ENCODE data around the gene C1orf122.
A peak's percentile ranks its signal among the peaks of the same experiment; 100 is the strongest.

Gene C1orf122

DNA sequence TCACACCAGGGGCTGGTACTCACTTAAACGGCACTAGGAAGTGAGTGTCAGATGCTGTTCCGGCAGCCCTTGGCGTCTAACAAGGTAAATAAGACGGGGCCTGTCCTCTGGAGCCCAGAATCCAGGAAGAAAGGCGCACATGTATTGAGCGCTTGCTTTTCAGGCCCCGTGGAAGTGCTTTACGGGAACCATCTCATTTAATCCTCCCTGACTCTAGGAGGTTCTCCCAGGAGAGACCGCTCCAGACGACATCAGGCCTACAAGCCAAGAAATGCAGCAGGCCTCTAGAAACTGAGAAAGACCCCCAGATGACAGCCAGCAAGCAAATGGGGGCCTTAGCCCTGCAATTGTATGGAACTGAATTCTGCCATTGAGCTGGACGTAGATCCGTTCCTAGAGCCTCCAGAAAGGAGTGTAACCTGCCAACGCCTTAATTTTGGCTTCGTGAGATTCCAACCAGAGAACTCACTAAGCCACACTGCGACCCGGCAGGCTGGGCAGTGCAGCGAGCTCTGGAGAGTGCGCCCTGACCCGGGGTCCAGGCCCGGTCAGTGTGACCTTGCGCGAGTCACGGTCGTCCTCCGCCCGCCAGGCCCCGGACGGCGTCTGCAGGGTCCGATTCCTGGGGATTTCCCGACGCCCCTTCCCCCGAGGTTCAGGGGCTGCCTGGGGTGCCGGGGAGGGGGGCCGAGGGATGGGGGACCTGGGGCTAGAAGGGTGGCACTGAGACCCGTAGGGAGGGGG is 14.5 kb upstream of the C1orf122 start:
- DNase-seq (ENCODE audit: extremely low read depth, low read depth): no peak
- TF ChIP-seq, protein P1, sequence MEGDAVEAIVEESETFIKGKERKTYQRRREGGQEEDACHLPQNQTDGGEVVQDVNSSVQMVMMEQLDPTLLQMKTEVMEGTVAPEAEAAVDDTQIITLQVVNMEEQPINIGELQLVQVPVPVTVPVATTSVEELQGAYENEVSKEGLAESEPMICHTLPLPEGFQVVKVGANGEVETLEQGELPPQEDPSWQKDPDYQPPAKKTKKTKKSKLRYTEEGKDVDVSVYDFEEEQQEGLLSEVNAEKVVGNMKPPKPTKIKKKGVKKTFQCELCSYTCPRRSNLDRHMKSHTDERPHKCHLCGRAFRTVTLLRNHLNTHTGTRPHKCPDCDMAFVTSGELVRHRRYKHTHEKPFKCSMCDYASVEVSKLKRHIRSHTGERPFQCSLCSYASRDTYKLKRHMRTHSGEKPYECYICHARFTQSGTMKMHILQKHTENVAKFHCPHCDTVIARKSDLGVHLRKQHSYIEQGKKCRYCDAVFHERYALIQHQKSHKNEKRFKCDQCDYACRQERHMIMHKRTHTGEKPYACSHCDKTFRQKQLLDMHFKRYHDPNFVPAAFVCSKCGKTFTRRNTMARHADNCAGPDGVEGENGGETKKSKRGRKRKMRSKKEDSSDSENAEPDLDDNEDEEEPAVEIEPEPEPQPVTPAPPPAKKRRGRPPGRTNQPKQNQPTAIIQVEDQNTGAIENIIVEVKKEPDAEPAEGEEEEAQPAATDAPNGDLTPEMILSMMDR (IDR thresholded peaks at IDR 0.05; ENCODE audit: low read depth, low read length, missing control alignments): no peak
- H3K4me3 ChIP-seq (replicated peaks; ENCODE audit: low read depth, low read length): no peak overlapping the region

DNA sequence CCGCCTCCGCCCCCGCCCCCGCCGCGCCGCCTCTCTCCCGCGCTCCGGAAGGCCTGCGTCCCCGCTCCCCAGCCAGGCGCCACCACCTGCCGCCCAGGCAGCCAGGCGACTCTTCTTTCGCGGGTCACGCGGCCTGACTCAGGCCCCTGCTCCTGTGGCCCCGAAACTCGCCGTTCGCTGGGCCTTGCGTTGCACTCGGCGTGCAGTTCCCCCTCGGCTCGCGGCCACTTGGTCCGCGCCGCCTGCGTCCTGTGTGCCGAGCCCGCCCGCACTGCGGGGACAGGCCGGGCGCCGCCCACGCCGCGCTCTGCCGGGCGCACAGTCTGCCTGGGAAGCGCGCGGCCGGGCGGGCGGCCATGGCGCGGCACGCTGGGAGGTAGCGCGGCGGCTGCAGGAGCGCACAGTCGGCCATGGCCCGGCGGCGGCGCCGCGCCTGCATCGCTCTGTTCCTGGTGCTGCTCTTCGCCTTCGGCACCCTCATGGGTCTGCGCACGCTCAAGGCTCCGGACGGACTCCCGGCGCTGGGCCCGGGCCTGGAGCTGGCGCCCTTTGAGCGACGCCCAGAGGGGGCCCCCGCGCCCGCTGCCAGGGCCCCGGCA is 13.7 kb upstream of the C1orf122 start, which contains the start of gene MANEAL:
Gene MANEAL, plus strand, starts transcription at position 75 of the 599 bp plus-strand sequence. Its CDS starts 336 bp downstream, at position 411.
- H3K4me3 ChIP-seq (replicated peaks; ENCODE audit: low read depth, low read length): peak within 1 kb of the TSS; percentile 36
- TF ChIP-seq, protein P1 (IDR thresholded peaks at IDR 0.05; ENCODE audit: low read depth, low read length, missing control alignments): no peak
- DNase-seq (ENCODE audit: extremely low read depth, low read depth): no peak

DNA sequence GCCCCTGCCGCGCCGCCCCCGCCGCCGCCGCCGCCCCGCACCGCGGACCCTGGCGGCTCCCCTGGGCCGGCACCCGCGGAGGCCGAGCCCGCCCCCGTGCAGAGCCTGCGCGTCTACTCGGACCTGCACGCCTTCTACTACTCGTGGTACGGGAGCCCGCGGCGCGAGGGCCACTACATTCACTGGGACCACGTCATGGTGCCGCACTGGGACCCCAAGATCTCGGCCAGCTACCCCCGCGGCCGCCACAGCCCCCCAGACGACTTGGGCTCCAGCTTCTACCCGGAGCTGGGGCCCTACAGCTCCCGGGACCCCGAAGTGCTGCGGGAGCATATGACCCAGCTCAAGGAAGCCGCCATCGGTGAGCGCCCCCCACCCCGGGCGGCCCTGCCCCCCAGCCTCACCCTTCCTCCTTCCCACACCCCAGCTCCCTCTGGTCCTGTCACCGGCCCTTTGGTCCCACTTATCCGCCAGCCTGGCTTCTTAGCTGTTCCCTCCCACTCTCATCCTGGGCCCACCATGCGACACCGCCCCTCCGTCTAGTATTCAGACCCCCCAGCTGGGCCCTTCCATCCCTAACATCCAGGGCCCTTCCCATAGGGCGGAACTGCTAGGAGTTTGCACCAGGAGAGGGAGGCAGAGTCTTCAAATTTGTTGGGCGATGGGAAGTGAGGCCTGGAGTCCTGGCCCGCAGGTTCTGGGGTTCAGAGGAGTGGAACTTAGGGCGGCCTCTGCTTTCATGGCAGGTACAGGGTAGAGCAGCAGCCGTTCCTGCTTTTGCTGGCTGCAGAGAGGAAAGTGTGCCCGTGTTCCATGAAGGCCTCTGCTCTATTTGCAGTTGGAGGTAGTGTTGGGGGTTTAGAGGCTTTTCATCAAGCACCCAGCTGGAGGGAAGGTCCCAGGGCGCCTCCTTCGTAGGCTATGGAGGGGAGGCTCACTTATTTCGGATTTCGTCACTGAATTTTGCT is 12.9 kb upstream of the C1orf122 start:
- TF ChIP-seq, protein P1 (IDR thresholded peaks at IDR 0.05; ENCODE audit: low read depth, low read length, missing control alignments): no peak
- H3K4me3 ChIP-seq (replicated peaks; ENCODE audit: low read depth, low read length): no peak overlapping the region
- DNase-seq (ENCODE audit: extremely low read depth, low read depth): no peak

DNA sequence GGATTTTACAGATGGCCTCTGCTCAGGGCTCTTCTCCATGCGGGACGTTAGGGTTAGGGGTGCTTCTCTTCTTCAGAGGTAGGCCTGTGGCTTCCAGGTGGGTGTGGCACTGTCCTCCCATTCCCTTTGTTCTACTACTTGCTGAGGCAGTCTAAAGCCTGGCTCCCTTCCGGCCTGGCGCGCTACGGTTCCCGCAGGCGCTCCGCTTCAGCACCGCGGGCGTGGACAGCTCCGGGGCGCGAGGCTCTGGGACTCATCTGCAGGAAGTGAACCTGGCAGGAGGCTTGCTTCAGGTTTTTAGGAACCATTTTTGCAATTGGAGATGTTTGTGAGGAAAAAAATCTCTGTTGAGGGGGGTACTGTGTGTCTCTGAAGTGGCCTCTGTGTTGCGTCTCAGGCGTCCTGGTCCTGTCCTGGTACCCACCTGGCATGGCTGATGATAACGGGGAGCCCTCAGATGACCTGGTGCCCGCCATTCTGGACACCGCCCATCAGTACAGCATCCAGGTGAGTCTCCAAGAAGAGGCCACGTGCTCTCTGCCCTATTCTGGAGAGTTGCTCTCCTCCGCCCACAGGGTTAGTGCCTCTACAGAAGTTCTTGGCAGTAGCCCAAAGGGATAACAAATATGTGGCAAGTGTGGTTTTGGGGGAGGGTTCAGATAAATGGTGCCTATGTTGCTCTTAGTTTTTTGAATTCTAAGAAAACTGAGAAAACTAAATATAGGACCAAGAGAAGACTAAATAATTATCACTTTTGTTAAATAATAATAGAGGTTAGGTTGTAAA is 12.1 kb upstream of the C1orf122 start:
- no peak overlapping the region for H3K4me3 ChIP-seq (replicated peaks; ENCODE audit: low read depth, low read length)
- TF ChIP-seq, protein P1 (IDR thresholded peaks at IDR 0.05; ENCODE audit: low read depth, low read length, missing control alignments): no peak
- no peak for DNase-seq (ENCODE audit: extremely low read depth, low read depth)

DNA sequence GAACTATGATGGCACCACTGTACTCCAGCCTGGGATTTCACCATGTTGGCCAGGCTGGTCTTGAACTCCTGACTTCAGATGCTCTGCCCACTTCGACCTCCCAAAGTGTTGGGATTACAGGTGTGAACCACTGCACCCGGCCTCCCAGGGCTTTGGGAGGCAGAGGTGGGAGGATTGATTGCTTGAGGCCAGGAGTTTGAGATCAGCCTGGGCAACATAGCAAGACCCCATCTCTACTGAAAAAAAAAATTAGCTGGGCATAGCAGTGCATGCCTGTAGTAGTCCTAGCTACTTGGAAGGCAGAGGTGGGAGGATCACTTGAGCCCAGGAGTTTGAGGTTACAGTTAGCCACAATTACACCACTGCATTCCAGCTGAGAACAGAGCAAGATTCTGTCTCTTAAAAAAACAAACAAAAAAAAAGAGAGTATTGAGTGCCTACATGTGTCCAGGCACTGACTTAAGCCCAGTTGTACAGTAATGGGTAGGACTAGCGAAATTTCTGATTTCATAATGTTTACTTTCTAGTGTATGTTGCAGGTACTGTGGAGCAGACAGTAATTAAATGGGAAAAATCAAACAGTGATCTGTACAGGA is 9.7 kb upstream of the C1orf122 start:
- H3K4me3 ChIP-seq (replicated peaks; ENCODE audit: low read depth, low read length): no peak overlapping the region
- no peak for DNase-seq (ENCODE audit: extremely low read depth, low read depth)
- TF ChIP-seq, protein P1 (IDR thresholded peaks at IDR 0.05; ENCODE audit: low read depth, low read length, missing control alignments): no peak

All from HFF-Myc (cell line).